ENCODE measurements around the gene RPS4Y1. TPM values are rescaled to one million over a fixed set of nuclear protein-coding genes. Genes with fewer than 3 reads are reported as not detected.
"Not testable (repeated sequence)": the region's sequence is repeated elsewhere in the genome, so short reads cannot be mapped to it uniquely, and the experiment has no call there.

The RPS4Y1 gene
- 100 to 1,000 TPM in 2 of 4 donors, not detected in 2; 187 to 192 TPM for total RNA-seq
- 210 TPM for polyA plus RNA-seq
- long read RNA-seq, donor 1, transcript RPS4Y1-201 (7 exons, 1,305 nt): major isoform, 147 of 161 reads
- long read RNA-seq, donor 1, transcript RPS4Y1-203 (3 exons, 998 nt): minor isoform, 5 of 161 reads
- long read RNA-seq, donor 1, partial matches to known transcripts: 7 of 161 reads
- long read RNA-seq, donor 1, other reads (novel, unspliced or antisense): 1 of 161 reads
- long read RNA-seq, donor 2, transcript RPS4Y1-201 (7 exons, 1,305 nt): major isoform, 110 of 122 reads
- long read RNA-seq, donor 2, partial matches to known transcripts: 11 of 122 reads
- long read RNA-seq, donor 2, other reads (novel, unspliced or antisense): 0 of 122 reads
- long read RNA-seq, donor 3: 0 reads
- long read RNA-seq, donor 4: 0 reads

DNA sequence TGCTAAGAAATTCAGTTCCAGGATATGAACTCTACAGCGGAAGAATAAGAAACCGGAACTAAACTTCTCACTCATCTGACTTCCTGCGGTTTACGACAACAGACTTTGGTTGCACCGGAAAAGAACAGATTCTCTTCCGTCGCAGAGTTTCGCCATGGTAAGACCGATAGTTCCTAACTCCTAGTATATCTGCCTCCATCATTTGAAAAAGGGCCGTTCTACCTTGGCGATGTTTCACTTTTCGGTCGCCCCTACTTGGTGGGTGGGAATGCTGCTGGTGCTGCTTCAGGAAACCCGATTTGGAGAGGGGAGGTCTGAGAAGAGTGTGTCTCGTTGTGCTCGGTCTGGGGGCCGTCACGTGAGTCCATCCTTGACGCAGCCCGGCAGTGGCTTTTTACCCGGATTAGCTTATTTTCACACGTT, at the start of gene RPS4Y1:
RPS4Y1 (plus strand) TSS at position 132 of the 423 bp plus-strand sequence; CDS start at position 155, 23 bp downstream.
- intact Hi-C loops (cut with DNase I): no loop called here
- Histone ChIP-seq H3K27me3 (ENCODE audit: control insufficient read depth, insufficient read depth) (no peaks in the 10 kb centered on the region), H3K4me3 (ENCODE audit: low read length) (peak within 1 kb of the TSS; percentile 98), H3K27ac (ENCODE audit: low read length) (peak within 1 kb of the TSS; percentile 78), H3K4me1 (ENCODE audit: control insufficient read depth, insufficient read depth, low read length) (peaks cover 1% of the 10 kb centered on the region), H3K9me3 (ENCODE audit: control insufficient read depth, low read length) (no peaks in the 10 kb centered on the region)
- ATAC-seq: peak in 1 of 2 donors; percentile 72
- DNase-seq: peak in 1 of 3 donors; percentile 44
- 1% methylated on average over 22 of the region's 22 CpGs for WGBS

DNA sequence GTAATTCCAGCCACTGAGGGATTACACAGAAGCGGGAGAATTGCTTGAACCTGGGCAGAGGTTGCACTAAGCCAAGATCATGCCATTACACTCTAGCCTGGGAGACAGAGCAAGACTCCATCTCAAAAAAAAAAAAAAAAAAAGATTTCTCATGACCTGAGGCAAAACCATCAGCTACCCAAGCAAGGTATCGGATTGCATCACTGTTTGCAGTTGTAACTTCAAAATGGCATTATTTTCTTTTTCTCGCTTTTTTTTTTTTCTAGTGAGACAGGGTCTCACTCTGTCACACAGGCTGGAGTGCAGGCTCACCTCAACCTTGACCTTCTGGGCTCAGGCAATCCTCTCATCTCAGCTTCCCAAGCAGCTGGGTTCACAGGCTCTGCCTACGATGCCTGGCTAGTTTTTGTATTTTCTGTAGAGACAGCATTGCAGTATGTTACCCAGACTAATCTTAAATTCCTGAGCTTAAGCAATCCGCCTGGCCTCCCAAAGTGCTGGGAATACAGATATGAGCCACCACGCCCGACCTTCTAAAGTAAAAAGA, 44.4 kb upstream of the RPS4Y1 start:
- DNase-seq (no peak), ATAC-seq (no peak)
- no peaks in the 10 kb centered on the region for H3K9me3 ChIP-seq (ENCODE audit: control insufficient read depth, low read length)
- H3K27ac ChIP-seq (ENCODE audit: low read length): no peak overlapping the region
- H3K27me3 ChIP-seq (ENCODE audit: control insufficient read depth, insufficient read depth): no peaks in the 10 kb centered on the region
- H3K4me1 ChIP-seq (ENCODE audit: control insufficient read depth, insufficient read depth, low read length): no peaks in the 10 kb centered on the region
- intact Hi-C loops (cut with DNase I): no loop called here
- H3K4me3 ChIP-seq (ENCODE audit: low read length): no peak overlapping the region
- 67% methylated on average over 7 of the region's 7 CpGs for WGBS

DNA sequence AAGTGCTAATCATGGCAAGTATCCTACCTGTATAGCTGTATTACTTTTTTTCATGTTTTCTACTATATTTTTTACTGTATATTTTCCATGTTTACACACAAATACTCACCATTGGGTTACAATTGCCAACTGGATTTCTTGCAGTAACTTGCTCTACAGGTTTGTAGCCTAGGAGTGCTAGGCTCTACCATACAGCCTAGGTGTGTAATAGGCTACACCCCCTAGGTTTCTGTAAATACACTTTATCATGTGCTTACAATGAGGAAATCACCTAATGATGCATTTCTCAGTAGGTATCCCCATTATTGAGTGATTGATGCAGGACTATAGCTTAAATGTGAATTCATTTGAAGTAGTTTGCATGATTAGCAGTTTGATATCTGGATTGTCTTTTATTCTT, 43.4 kb upstream of the RPS4Y1 start:
- intact Hi-C loops (cut with DNase I): no loop called here
- H3K4me3 ChIP-seq (ENCODE audit: low read length): no peak overlapping the region
- ATAC-seq (no peak), DNase-seq (no peak)
- no peak overlapping the region for H3K27ac ChIP-seq (ENCODE audit: low read length)
- H3K9me3 ChIP-seq (ENCODE audit: control insufficient read depth, low read length): no peaks in the 10 kb centered on the region
- no peaks in the 10 kb centered on the region for H3K27me3 ChIP-seq (ENCODE audit: control insufficient read depth, insufficient read depth)
- H3K4me1 ChIP-seq (ENCODE audit: control insufficient read depth, insufficient read depth, low read length): no peaks in the 10 kb centered on the region

DNA sequence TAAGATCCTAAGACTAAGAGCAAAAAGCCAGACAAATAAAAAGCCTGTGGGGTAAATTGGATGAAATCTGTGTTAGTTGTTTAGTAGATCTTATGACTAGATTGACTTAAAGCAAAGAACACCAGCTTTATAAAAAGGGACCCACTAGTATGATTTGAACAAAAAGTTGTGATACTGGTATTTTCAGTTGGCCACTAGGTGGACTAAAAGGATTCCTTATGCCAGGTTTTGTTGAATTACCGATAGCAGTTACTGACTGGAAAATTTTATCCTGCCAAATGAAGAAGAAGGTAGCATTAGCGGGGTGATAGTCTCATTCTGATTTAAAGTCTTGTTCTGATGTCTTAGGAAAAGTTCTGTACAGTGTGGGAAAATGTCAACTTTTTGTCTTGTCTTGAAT, 41.2 kb upstream of the RPS4Y1 start:
- intact Hi-C loops (cut with DNase I): no loop called here
- H3K4me1 ChIP-seq (ENCODE audit: control insufficient read depth, insufficient read depth, low read length): no peaks in the 10 kb centered on the region
- H3K27ac ChIP-seq (ENCODE audit: low read length): no peak overlapping the region
- no peak for ATAC-seq
- 9% methylated on average over 2 of the region's 2 CpGs for WGBS
- no peak overlapping the region for H3K4me3 ChIP-seq (ENCODE audit: low read length)
- no peak for DNase-seq
- no peaks in the 10 kb centered on the region for H3K27me3 ChIP-seq (ENCODE audit: control insufficient read depth, insufficient read depth)
- no peaks in the 10 kb centered on the region for H3K9me3 ChIP-seq (ENCODE audit: control insufficient read depth, low read length)

DNA sequence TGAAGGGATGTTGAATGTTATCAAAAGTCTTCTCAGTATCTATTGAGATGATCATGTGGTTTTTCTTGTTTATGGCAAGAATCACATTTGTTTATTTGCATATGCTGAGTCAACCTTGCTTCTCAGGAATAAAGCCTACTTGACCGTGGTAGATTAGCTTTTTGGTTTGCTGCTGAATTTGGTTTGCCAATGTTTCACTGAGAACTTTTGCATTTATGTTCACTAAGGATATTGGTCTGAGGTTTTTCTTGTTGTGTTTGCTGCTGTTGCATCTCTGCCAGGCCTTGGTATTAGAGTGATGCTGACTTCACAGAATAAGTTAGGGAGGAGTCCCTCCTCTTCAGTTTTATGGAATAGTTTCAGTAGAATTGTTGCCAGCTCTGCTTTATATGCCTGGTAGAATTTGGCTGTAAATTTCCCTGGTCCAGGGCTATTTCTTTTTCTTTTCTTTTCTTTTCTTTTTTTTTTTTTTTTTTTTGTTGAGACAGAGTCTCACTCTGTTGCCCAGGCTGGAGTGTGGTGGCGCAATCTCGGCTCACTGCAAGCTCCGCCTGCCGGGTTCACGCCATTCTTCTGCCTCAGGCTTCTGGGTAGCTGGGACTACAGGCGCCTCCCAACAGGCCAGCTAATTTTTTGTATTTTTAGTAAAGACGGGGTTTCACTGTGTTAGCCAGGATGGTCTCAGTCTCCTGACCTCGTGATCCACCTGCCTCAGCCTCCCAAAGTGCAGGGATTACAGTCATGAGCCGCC, 24.1 kb upstream of the RPS4Y1 start:
- ATAC-seq; H3K27me3 ChIP-seq (ENCODE audit: control insufficient read depth, insufficient read depth); H3K9me3 ChIP-seq (ENCODE audit: control insufficient read depth, low read length); H3K4me3 ChIP-seq (ENCODE audit: low read length); H3K27ac ChIP-seq (ENCODE audit: low read length); DNase-seq; intact Hi-C loops (cut with DNase I); H3K4me1 ChIP-seq (ENCODE audit: control insufficient read depth, insufficient read depth, low read length): not testable (repeated sequence)
- WGBS: 87% methylated on average over 10 of the region's 10 CpGs

DNA sequence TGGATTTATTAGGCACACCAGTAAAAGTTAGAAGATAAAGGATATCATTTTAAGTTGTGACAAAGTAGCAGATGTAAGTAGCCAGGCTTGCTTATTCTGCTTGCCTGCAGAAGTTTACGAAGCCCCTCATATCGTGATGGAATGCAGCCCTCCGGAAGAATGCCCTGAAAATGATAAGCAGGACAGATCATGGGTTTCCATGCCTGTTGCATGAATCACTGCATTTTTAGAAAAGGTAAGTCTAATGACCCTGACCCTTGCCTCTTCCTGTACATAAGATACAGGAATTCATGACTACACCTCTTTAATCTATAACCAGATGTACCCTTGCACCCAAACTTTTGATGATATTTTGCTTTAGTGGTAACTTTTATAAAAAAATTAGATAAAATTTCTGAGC, 16.9 kb upstream of the RPS4Y1 start:
- ATAC-seq: no peak

DNA sequence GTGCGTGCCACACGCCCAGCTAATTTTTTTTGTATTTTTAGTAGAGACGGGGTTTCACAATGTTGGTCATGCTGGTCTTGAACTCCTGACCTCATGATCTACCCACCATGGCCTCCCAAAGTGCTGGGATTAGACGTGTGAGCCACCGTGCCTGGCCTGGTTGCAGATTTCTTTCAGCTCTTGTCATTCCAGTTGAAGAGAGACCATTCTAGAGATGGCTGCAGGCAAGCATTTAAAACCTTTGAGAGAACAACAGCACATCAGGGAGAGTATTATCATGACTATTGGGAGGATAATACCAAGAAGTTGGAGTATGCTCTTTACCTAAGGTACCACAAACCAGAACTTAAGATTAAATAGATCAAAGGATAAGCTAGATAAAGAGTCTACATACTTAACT, 12.9 kb upstream of the RPS4Y1 start:
- WGBS: 69% methylated on average over 5 of the region's 5 CpGs
- DNase-seq (no peak), ATAC-seq (no peak)
- Histone ChIP-seq H3K27ac (ENCODE audit: low read length) (no peak overlapping the region), H3K4me1 (ENCODE audit: control insufficient read depth, insufficient read depth, low read length) (no peaks in the 10 kb centered on the region), H3K27me3 (ENCODE audit: control insufficient read depth, insufficient read depth) (no peaks in the 10 kb centered on the region), H3K9me3 (ENCODE audit: control insufficient read depth, low read length) (no peaks in the 10 kb centered on the region), H3K4me3 (ENCODE audit: low read length) (no peak overlapping the region)
- intact Hi-C loops (cut with DNase I): no loop called here

More for the DNA sequence above, 16.9 kb upstream of the RPS4Y1 start:
- H3K27me3 ChIP-seq (ENCODE audit: control insufficient read depth, insufficient read depth): no peaks in the 10 kb centered on the region
- no peak overlapping the region for H3K27ac ChIP-seq (ENCODE audit: low read length)
- WGBS: 18% methylated on average over 3 of the region's 3 CpGs
- H3K4me1 ChIP-seq (ENCODE audit: control insufficient read depth, insufficient read depth, low read length): no peaks in the 10 kb centered on the region
- no peak for DNase-seq
- no peaks in the 10 kb centered on the region for H3K9me3 ChIP-seq (ENCODE audit: control insufficient read depth, low read length)
- H3K4me3 ChIP-seq (ENCODE audit: low read length): no peak overlapping the region
- intact Hi-C loops (cut with DNase I): no loop called here

DNA sequence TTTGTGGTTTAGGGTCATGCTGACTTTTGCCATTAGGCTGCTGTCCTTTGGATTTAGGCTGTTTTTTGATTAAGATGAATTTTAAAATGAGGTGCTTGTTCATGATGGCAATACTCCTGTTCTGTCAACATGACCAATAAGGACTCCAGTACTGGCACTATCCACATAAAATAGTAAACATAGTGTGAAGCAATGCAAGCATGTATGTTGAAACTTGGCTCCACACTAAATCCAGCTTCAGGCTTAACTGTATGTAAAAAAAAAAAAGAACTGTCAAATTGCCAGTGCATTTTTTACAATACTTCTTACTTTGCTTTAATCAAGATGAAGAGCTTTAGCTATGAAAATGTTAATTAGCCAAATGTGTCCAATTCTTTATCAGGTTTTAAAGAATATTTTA, 6.2 kb upstream of the RPS4Y1 start:
- intact Hi-C loops (cut with DNase I): no loop called here
- no peak for ATAC-seq
- Histone ChIP-seq H3K27me3 (ENCODE audit: control insufficient read depth, insufficient read depth) (no peaks in the 10 kb centered on the region), H3K9me3 (ENCODE audit: control insufficient read depth, low read length) (no peaks in the 10 kb centered on the region), H3K27ac (ENCODE audit: low read length) (no peak overlapping the region), H3K4me1 (ENCODE audit: control insufficient read depth, insufficient read depth, low read length) (no peaks in the 10 kb centered on the region), H3K4me3 (ENCODE audit: low read length) (no peak overlapping the region)
- no peak for DNase-seq

DNA sequence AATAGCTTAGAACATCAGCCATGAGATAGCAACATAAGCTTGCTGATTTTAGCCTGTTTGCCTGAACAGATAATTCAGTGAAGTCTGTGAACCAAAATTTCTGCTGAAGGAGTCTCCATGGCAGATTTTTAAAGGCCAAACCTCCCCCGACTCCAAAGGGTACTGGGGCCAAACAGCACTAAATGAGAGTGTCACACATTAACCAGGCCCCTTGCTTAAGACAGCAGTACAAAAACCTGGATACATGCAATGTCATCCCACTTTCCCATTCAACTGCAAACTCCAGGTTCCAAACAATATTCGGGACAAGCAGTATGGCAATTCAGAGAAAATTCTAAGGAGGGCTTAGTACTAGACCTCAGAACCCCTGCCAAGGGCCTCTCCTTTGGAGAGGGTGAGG, 4.3 kb upstream of the RPS4Y1 start:
- Histone ChIP-seq H3K27me3 (ENCODE audit: control insufficient read depth, insufficient read depth) (no peaks in the 10 kb centered on the region), H3K27ac (ENCODE audit: low read length) (no peak overlapping the region), H3K4me1 (ENCODE audit: control insufficient read depth, insufficient read depth, low read length) (no peaks in the 10 kb centered on the region), H3K4me3 (ENCODE audit: low read length) (no peak overlapping the region), H3K9me3 (ENCODE audit: control insufficient read depth, low read length) (no peaks in the 10 kb centered on the region)
- 71% methylated on average over 2 of the region's 2 CpGs for whole genome bisulfite sequencing
- ATAC-seq: no peak
- DNase-seq: no peak
- intact Hi-C loops (cut with DNase I): no loop called here

DNA sequence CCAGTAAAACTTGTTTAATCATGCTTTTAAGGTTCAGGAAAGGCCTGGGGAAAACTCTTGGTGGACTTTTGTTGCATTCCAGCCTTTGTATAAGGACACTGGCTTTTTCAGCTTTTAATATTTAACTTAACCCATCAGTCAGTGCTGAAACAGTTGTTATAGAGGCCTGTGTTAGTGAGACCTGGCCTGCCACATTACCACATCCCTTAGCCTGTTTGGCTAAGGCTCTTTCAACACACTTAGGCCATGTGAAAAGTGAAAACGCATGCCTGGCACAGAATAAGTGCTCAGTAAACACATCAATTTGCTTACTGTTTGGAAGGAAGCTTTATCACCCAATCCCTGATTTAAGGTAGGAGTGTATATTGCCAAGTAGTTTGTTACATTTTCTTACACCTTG, 3.5 kb upstream of the RPS4Y1 start:
- intact Hi-C loops (cut with DNase I): no loop called here
- Histone ChIP-seq H3K27me3 (ENCODE audit: control insufficient read depth, insufficient read depth) (no peaks in the 10 kb centered on the region), H3K9me3 (ENCODE audit: control insufficient read depth, low read length) (no peaks in the 10 kb centered on the region), H3K27ac (ENCODE audit: low read length) (no peak overlapping the region), H3K4me1 (ENCODE audit: control insufficient read depth, insufficient read depth, low read length) (peaks cover 1% of the 10 kb centered on the region), H3K4me3 (ENCODE audit: low read length) (no peak overlapping the region)
- ATAC-seq (no peak), DNase-seq (no peak)
- WGBS: 70% methylated on average over 1 of the region's 1 CpG

DNA sequence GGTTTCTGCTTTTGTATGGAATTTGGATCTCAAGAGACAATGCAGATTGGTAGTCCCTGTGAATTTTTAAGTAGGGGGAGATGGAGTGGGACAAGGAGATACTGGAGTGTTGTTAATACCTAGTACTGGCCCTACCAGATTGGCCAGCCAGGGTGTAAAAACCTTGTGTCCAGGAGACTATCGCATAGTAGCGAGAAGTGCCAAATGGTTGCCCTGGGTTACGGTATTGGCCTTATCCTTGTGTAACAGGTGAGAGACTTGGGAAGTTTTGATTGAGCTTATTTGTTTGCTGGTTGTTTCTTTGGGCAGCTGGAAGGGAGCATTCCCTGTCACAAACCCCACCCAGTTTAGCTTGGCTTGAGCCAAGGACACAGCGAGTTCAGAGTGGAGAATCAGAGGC, 5.4 kb downstream of the RPS4Y1 start:
- Histone ChIP-seq H3K9me3 (ENCODE audit: control insufficient read depth, low read length) (no peaks in the 10 kb centered on the region), H3K4me1 (ENCODE audit: control insufficient read depth, insufficient read depth, low read length) (peaks cover 1% of the 10 kb centered on the region), H3K27me3 (ENCODE audit: control insufficient read depth, insufficient read depth) (no peaks in the 10 kb centered on the region), H3K27ac (ENCODE audit: low read length) (no peak overlapping the region), H3K4me3 (ENCODE audit: low read length) (no peak overlapping the region)
- ATAC-seq (no peak), DNase-seq (no peak)
- WGBS: 93% methylated on average over 4 of the region's 4 CpGs
- intact Hi-C loops (cut with DNase I): no loop called here
